Fibroblast of skin of right biceps (primary cell): Measurements from ENCODE around the gene ZZZ3.
A peak's percentile ranks its signal among the peaks of the same experiment; 100 is the strongest.
"Not testable (repeated sequence)": the region's sequence is repeated elsewhere in the genome, so short reads cannot be mapped to it uniquely, and the experiment has no call there.

Source experiments
- DNase-seq: peaks from one replicate; pipeline ENCODE4 v3.0.0-alpha.2; 2013

ZZZ3 gene

DNA sequence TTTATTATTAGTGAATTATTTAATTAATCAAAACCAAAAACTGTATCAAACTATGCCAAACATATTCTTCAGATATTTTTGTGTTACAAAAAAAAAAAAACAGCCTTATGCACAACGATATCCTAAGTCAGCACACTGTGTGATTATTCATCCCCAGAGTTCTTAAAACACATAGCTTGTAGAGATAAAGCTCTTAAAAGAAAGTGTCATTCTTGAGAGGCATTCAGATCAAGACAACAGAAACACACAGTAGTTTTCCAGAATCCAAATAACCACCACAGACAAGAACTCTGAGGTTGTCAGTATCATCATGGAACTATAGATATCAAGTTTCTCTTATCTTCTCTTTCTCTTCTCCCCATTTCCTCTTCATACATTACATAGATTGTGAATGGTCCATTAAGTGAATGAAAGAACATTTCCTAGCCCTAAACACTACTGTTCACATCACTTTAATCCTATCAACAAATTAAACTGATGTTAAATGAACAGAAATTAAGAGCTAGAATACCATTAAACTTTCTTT, 13.5 kb downstream of the ZZZ3 start:
- DNase-seq = no peak

DNA sequence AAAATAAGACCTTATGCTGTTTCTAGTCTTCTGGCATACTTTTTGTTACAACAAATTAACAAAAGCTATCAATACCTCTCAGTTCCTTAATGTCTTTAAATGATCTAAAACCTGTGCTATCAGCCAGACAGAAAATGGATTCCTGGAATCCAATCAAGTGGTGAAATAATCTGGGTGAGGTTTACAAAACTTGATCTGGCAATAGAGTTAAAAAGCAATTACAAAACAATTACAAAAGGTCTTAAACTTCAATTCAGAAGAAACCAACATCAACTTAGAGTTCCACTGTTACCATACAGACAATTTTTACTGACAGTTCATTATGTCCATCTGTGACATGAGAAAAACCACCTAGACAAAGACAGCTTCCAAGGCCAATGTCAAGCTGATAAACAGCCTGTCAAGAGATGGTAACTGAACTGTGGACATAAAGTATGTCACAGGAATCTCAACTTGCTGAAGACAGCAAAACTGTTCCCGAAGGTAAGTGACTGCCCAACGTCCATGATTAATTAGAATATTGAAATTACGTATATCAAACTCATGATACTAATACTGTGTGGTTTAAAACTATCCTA, 17.4 kb downstream of the ZZZ3 start:
- DNase-seq = no peak

DNA sequence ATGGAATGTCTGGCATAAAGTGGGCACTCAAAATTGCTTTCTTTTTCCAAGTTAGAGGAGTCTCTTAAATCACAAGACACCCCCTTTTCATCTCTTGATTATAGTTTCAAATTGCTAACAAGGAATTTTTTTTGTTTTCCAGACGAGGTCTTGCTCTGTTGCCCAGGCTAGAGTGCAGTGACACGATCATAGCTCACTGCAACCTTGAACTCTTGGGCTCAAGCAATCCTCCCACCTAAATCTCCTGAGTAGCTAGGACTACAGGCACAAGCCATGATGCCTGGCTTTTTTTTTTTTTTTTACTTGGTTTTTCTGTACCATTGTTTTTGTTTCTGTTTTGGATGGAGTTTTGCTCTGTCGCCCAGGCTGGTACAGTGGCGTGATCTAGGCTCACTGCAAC, 20.8 kb downstream of the ZZZ3 start:
- no peak for DNase-seq

DNA sequence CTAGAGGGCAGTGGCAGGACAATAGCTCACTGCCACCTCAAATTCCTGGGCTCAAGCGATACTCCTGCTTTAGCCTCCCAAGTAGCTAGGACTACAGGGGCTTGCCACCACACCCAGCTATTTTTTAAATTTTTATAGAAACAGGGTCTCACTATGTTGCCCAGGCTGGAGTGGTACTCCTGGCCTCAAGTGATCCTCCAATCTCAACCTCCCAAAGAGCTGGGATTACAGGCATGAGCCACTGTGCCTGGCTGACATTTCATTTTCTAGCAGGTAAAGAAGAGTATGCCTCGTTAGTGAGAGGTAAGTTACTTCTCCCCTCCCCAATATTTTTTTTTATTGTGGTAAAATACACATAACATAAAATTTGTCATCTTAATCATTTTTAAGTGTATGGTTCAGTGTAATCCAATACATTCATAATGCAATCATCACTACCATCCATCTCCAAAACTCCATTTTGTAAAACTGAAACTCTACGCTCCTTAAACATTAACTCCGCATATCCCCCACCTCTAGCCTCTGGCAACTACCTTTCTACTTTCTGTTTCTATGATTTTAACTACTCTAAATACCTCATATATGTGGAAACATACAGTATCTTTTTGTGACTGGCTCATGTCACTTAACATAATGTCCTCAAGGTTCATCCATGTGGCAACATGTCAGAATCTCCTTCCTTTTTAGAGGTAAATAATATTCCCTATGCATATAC, 22.4 kb downstream of the ZZZ3 start:
- no peak for DNase-seq

DNA sequence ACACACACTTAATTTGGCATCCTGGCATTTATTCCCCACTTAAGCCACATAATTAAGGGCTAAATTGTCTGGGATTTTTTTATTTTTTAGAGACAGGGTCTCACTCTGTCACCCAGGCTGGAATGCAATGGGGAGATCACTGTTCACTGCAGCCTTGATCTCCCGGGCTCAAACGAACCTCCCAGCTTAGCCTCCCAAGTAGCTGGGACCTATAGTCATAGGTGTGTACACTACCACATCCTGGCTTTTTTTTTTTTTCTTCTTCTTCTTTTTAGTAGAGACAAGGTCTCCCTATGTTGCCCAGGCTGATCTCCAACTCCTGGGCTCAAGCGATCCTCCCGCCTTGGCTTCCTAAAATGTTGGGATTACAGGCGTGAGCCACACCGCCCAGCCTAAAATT, 24.2 kb downstream of the ZZZ3 start:
- DNase-seq = no peak

DNA sequence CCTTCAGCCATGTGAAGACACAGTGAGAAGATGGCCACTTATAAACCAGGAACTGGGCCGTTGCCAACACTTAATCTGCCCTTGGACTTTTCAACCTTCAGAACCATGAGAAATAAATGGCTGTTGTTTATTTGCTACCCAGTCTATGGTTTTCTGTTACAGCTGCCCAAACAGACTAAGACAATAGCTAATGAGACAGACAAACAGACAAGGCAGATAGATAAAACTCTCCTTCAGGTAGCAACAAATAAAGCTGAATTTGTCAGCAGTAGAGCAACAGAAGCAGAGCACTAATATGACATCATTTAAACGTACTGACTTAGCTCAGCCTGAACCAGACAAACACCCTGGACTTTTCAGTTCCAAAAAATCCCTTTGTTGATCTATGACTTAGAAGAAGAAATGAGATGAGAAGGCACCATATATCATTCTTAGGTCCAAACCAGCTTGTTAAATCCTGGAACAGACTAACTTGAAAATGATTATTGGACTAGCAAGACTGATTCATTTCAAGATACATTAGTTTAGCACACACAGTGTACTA, 27.0 kb downstream of the ZZZ3 start:
- DNase-seq = no peak

DNA sequence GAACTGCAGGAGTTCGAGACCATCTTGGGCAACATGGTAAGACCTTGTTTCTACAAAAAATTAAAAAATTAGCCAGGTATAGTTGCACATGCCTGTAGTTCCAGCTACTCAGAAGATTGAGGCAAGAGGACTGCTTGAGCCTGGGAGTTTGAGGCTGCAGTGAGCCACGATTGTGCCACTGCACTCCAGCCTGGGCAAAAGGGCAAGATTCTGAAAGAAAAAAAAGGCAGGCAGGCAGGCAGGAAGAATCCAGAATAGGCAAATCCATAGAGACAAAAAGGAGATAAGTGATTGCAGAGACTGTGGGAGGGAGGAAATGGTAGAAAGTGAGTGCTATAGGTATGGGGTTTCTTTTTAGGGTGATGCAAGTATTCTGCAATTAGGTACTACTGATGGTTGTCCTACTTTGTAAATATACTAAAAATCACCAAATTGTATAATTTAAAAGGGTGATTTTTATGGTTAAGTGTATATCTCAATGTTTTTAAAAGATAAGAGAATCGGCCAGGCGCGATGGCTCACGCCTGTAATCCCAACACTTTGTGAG, 29.4 kb downstream of the ZZZ3 start:
- DNase-seq = no peak

DNA sequence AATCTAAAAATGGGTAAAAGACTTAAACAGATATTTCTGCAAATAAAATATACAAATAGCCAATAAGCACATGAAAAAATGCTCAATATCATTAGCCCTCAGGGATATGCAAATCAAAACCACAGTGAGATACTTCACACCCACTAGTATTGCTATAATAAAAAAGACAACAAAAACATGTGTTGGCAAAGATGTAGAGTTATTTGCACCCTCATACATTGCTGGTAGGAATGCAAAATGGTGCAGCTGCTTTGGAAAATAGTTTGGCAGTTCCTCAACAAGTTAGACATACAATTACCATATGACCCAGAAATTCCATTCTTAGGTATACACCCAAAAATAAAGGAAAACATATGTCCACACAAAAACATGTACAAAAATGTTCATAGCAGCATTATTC, 30.2 kb downstream of the ZZZ3 start:
- peak; percentile 72 for DNase-seq

DNA sequence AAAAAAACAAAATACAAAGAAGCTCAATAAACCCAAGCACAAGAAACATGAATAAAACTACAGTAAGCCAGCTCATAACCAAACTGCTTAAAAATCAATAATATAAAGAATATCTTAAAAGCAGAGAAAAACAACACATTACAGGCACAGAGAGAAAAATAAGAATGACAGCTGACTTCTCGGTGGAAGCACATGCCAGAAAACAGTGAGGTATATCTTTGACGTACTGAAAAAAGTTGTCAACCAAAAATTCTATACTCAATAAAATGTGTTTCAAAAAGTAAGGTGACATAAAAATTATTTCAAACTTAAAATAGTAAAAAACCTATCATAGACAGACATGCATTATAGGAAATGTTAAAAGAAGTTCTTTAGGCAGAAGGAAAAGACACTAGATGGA, 33.3 kb downstream of the ZZZ3 start:
- no peak for DNase-seq

DNA sequence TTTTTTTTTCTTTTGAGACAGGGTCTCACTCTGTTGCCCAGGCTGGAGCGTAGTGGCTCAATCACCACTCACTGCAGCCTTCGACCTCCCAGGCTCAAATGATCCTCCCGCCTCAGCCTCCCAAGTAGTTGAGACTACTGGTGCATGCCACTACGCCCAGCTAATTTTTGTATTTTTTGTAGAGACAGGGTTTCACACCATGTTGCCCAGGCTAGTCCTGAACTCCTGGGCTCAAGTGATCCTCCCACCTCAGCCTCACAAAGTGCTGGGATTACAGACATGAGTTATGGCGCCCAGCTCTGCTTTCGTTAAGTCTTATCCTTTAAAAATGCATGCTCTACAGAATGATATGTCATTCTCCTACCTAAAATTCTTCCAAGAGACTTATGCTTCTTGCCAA, 36.2 kb downstream of the ZZZ3 start:
- not testable (repeated sequence) for DNase-seq

DNA sequence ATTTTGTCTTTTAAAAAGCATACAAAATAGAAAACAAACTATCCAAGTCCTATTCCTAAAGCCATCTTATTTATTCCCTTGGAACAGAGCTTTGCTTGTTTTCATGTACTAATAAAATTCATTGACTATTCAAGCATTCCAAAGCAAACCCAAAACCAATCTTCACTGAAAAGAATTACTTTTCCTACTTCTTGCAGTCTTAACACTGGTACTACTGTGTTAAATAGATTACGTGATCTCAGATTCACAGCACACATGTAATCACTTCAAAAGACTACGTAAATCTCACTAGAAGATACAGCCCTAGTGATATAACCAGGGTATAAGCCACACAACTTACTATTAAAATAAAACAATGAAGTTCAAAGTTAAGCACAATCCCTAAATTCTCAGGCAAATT, 39.0 kb downstream of the ZZZ3 start:
- no peak for DNase-seq

DNA sequence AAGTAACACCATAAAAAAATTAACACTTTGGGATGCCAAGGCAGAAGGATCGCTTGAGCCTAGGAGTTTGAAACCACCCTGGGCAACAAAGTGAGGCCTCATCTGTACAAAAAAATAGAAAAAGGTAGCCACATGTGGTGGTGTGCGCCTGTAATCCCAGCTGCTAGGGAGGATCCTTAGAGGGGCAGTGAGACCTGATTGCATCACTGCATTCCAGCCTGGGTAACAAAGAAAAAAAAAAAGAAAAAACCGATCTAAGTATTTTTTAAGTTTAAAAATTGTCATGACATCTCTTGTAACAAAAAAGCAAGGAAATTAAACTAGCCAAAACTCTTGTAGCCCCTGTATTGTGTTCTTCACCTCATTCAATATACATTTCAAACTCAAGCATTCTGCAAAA, 39.5 kb downstream of the ZZZ3 start:
- no peak for DNase-seq

DNA sequence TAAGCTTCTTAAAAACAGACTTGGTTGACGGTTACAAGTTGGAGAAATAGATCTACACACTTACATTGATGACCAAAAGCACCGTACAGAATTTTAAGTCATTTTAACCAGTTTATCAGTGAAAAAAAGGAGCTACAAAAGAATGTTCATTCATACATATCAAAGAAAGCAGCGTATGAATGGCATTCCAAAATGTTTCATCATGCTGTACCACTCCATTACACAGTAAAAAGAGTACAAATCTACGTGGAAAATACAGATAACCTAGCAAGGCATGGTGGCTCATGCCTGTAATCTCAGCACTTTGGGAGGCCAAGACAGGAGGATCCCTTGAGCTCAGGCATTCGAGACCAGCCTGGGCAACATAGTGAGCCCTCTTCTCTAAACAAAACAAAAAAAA, 40.3 kb downstream of the ZZZ3 start:
- peak; percentile 28 for DNase-seq

DNA sequence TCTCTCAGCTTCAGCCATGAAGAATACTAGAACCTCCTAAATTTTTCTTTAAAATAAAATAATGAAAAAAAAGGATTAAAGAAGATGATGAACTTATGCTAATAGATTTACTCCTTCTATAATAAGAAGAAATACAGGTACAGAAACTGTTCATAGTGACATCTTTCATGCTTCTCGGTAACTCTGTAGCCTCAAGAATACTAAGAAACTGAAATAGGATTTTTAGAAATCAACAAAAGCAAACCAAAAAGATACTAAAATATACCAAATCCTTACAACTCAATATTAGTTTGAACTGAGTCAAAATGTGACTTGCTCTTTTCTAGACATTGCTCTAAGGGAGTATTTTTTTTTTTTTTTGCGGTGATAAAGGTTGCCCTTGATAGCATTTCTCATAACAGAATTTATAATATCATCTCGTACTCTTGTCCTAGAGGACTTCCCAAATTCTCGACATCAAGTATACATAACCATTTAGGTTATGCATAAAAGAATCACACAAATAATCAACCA, 42.8 kb downstream of the ZZZ3 start:
- DNase-seq = no peak

DNA sequence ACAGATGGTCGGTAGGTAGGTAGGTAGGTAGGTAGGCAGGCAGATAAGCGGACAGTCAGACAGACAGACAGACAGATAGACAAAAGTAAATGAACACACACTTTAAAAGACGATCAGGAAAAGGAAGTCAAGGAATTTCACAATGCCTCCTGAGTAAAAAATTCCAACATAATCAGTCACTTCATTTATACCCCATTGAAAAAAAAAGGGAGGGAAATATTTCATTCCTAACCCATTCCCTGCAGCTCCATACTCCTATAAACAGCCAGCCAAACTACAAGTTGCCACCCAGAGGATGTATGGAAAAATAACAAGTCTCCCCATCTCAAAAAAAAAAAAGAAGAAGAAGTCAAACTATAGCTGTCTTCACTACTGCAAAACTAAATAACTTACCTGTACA, 43.4 kb downstream of the ZZZ3 start:
- peak; percentile 83 for DNase-seq

DNA sequence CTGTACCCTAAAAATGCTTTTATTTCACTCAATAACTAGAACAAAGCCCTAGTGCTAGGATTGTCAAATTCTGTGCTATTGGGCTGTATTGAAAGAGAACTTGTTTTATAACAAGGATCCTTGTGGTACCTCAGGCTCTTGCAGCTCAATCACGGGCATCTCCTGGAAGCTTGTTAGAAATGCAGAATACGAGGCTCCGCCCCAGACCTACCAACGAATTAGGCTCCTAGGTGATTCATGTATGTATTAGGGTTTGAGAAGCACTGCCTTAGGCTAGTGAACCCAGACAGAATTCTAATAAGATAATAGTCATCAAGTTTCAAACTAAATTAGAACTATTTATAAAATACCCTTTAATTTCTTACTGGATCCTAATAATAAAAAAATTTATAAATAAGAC, 45.6 kb downstream of the ZZZ3 start:
- DNase-seq = no peak
